MCF 10A (cell line): ENCODE data around the gene CCT8L2. TPM values are rescaled to one million over a fixed set of nuclear protein-coding genes. Genes with fewer than 3 reads are reported as not detected.
"Not testable (repeated sequence)": the region's sequence is repeated elsewhere in the genome, so short reads cannot be mapped to it uniquely, and the experiment has no call there.

Experiments
- BruUV-seq: library from RNA; stranded (reverse); fragments of 400-500 nt; replicated peaks from 2 replicates; lab custom pipeline; 2021; lab: Mats Ljungman, UMichigan
- CTCF ChIA-PET: fragments of 300-600 bp; sonication (Branson Sonifier 250); formaldehyde crosslinking; extraction: SDS; loops from one replicate; lab custom pipeline; 2021; ENCODE audit warnings: antibody characterized with exemption, inconsistent platforms; lab: Yijun Ruan, JAX
- POLR2A ChIA-PET: fragments of 300-600, 350-650 bp; sonication (Branson Sonifier 250); formaldehyde crosslinking; extraction: SDS; loops from one replicate; lab custom pipeline; 2020; ENCODE audit warnings: antibody characterized with exemption, inconsistent platforms; lab: Yijun Ruan, JAX
- DNase-seq: peaks from one replicate; pipeline ENCODE4 v3.0.0-alpha.2; 2018; ENCODE audit not compliant: unreplicated experiment
- H3K27ac Mint-ChIP-seq: one replicate; pipeline ENCODE4 v1.8.0; 2022; ENCODE audit warnings: mild to moderate bottlenecking, low read depth, mixed read lengths; ENCODE audit not compliant: unreplicated experiment
- H3K27me3 Mint-ChIP-seq: one replicate; pipeline ENCODE4 v1.8.0; 2022; ENCODE audit warnings: mixed read lengths; ENCODE audit not compliant: insufficient read depth, unreplicated experiment
- H3K36me3 Mint-ChIP-seq: one replicate; pipeline ENCODE4 v1.8.0; 2022; ENCODE audit warnings: mild to moderate bottlenecking, moderate library complexity, mixed read lengths; ENCODE audit not compliant: insufficient read depth, unreplicated experiment
- H3K4me1 Mint-ChIP-seq: one replicate; pipeline ENCODE4 v1.8.0; 2022; ENCODE audit warnings: mixed read lengths; ENCODE audit not compliant: insufficient read depth, unreplicated experiment
- H3K4me3 Mint-ChIP-seq: one replicate; pipeline ENCODE4 v1.8.0; 2022; ENCODE audit warnings: mild to moderate bottlenecking, moderate library complexity, mixed read lengths; ENCODE audit not compliant: unreplicated experiment
- H3K9me3 Mint-ChIP-seq: one replicate; pipeline ENCODE4 v1.8.0; 2022; ENCODE audit warnings: mixed read lengths; ENCODE audit not compliant: unreplicated experiment
- CTCF ChIP-seq: fragments of 200-600 bp; IDR thresholded peaks from one replicate; pipeline ENCODE4 v1.8.0; 2022; ENCODE audit warnings: antibody characterized with exemption, mild to moderate bottlenecking; ENCODE audit not compliant: unreplicated experiment
- intact Hi-C: fragments of 100-400 bp; cut with micrococcal nuclease; formaldehyde crosslinking; loops from 2 replicates; pipeline ENCODE4 v1.14.1; 2022
- total RNA-seq: library from RNA; stranded (reverse); gene quantifications from 2 replicates; pipeline ENCODE4 v1.2.3, GENCODE V29; 2022

Gene CCT8L2
- total RNA-seq, 1 experiment from 2014 or later = not detected

- DNase-seq, POLR2A ChIA-PET, BruUV-seq, CTCF ChIA-PET, H3K9me3 Mint-ChIP-seq, H3K36me3 Mint-ChIP-seq, intact Hi-C loops, H3K27me3 Mint-ChIP-seq, H3K4me1 Mint-ChIP-seq: not testable (repeated sequence)
- H3K27ac Mint-ChIP-seq = peak overlapping the region; percentile 33
- H3K4me3 Mint-ChIP-seq = peak overlapping the region; percentile 72
Measured at GRCh38 chr22:16602224-16602727, 9.7 kb upstream of the CCT8L2 start.

- intact Hi-C loops = no loop called here
- peak overlapping the region; percentile 72 for H3K4me3 Mint-ChIP-seq
- TF ChIP-seq CTCF = no peak
- no peaks in the 10 kb centered on the region for H3K9me3 Mint-ChIP-seq
- ChIA-PET CTCF (no interaction called here), POLR2A (no interaction called here)
- peak; percentile 17 for DNase-seq
- H3K4me1 Mint-ChIP-seq = peaks cover 6% of the 10 kb centered on the region
- no peaks in the 10 kb centered on the region for H3K27me3 Mint-ChIP-seq
- no peaks in the 10 kb centered on the region for H3K36me3 Mint-ChIP-seq
- no TSS peak for BruUV-seq
- no peak overlapping the region for H3K27ac Mint-ChIP-seq
Measured at GRCh38 chr22:16601437-16602223, 9.0 kb upstream of the CCT8L2 start.

GRCh38 chr22:16600644-16601436, 8.2 kb upstream of the CCT8L2 start:
- POLR2A ChIA-PET, CTCF ChIA-PET, intact Hi-C loops, H3K9me3 Mint-ChIP-seq, H3K4me1 Mint-ChIP-seq, H3K27ac Mint-ChIP-seq, H3K36me3 Mint-ChIP-seq, H3K27me3 Mint-ChIP-seq, BruUV-seq: not testable (repeated sequence)
- H3K4me3 Mint-ChIP-seq = peak overlapping the region; percentile 72
- DNase-seq = peak; percentile 61

GRCh38 chr22:16599648-16600047, 7.0 kb upstream of the CCT8L2 start:
- BruUV-seq, H3K27ac Mint-ChIP-seq, H3K27me3 Mint-ChIP-seq, DNase-seq, H3K9me3 Mint-ChIP-seq, H3K36me3 Mint-ChIP-seq, intact Hi-C loops, H3K4me1 Mint-ChIP-seq, POLR2A ChIA-PET, H3K4me3 Mint-ChIP-seq, CTCF ChIA-PET: not testable (repeated sequence)

- DNase-seq, CTCF ChIA-PET, H3K4me1 Mint-ChIP-seq, H3K9me3 Mint-ChIP-seq, H3K36me3 Mint-ChIP-seq, H3K27me3 Mint-ChIP-seq, POLR2A ChIA-PET, BruUV-seq, H3K27ac Mint-ChIP-seq, intact Hi-C loops, H3K4me3 Mint-ChIP-seq: not testable (repeated sequence)
Measured at GRCh38 chr22:16595251-16595650, 2.6 kb upstream of the CCT8L2 start.
